ENCODE measurements around the gene OGG1.
A peak's percentile ranks its signal among the peaks of the same experiment; 100 is the strongest.

Gene OGG1

GRCh38 chr3:9749645-9750555 lies at the start of gene OGG1:
Gene OGG1, plus strand, starts transcription at chr3:9749952. Its CDS starts 335 bp downstream, at chr3:9750287.
- peak; percentile 97 for DNase-seq

GRCh38 chr3:9700536-9700935 lies 49.2 kb upstream of the OGG1 start:
- no peak for DNase-seq

DNA sequence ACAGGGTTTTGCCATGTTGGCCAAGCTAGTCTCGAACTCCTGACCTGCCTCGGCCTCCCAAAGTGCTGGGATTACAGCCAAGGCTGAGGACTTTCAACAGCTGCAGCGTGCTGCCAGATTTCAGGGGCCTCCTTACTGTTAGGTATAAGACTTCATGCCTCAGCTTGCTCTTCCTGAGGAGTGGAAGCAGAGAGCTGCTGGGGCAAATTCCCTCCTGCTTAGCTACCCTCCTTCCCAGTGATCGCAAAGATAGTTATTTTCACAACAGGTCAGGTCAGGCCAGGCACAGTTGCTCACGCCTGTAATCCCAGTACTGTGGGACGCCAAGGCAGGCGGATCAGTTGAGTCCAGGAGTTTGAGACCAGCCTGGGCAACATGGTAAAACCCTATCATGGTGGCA lies 48.7 kb upstream of the OGG1 start:
- DNase-seq, result no peak

GRCh38 chr3:9701711-9702110 lies 48.0 kb upstream of the OGG1 start:
- DNase-seq, result no peak

GRCh38 chr3:9703240-9703639 lies 46.5 kb upstream of the OGG1 start:
- no peak for DNase-seq

- DNase-seq, result no peak
Measured at GRCh38 chr3:9703736-9704346, 45.9 kb upstream of the OGG1 start, which contains the start of gene CPNE9. Gene CPNE9, plus strand, starts transcription at chr3:9703833. Its CDS starts 164 bp downstream, at chr3:9703997.

DNA sequence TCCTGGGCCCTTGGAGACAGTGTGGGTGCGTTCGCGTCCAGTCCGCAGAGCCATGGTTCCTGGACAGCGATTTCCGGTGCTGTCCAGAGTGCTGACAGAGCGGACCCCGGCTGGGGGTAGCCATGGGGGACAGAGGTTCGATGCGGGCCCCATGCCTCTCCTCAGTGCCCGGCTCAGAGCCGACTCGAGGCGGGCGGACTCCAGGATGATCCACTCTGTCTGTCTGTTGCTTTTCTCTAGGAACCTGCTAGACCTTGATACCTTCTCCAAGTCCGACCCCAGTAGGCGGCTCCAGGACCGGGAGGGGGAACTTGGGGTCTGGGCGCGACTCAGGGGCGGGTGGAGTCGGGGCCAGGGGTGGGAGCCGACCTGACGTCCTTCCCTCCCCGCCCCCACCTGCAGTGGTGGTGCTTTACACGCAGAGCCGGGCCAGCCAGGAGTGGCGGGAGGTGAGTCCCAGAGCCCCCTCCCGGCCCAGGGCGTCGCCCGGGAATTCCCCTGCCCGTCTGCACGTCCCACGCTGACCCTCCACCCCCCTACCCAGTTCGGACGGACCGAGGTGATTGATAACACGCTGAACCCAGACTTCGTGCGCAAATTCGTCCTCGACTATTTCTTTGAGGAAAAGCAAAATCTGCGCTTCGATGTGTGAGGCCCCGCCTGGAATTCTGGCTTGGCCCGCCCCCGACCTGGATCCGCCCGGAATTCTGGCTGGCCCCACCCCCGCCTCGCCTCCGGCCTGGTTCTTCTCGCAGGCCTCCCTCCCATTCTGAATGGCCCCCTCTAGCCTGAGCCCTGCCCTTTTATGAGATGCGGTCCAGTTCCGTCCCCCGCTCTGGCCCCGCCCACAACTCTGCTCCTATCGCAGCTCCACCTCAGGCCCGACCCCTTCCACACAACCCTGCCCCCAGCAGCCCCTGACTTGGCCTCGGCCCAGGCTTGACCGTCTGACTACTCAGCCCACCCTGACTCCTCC lies 45.1 kb upstream of the OGG1 start:
- no peak for DNase-seq

GRCh38 chr3:9710174-9710739 lies 39.5 kb upstream of the OGG1 start:
- DNase-seq, result no peak

GRCh38 chr3:9712415-9712814 lies 37.3 kb upstream of the OGG1 start:
- no peak for DNase-seq

- no peak for DNase-seq
Measured at GRCh38 chr3:9713142-9713541, 36.6 kb upstream of the OGG1 start.

- DNase-seq, result no peak
Measured at GRCh38 chr3:9715136-9715535, 34.6 kb upstream of the OGG1 start.

DNA sequence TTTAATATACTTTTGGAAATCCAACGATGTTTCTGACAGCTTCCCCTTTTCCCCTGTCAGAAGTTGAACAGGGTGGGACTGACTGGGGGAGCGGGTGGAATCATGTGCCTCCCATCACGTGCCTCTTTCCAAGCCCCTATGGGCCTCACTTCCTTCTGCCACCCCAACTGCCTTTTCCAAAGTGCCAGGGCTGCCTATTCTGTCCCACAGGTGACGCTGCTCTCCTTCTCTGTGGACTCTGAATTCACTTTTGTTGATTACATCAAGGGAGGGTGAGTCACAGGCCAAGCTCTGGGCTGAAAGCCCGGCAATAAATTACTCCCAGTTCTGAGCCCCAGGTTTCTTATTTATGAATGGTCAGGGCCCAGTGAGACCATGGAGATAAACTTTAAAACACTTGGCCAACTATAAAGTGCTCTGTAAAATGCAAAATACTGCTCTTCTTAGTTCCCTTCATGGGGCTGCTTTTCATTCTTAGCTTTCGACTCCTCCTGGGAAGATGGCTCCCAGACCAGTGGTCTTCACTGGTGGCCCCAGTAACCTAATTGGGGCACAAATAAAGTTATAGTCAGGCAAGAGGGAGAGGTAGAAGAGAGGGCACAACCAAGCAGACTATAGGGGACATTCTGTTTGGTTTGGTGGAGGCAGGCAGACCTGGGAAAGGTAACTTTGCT lies 33.9 kb upstream of the OGG1 start:
- DNase-seq, result peak; percentile 25

GRCh38 chr3:9716801-9717555 lies 32.8 kb upstream of the OGG1 start:
- no peak for DNase-seq

GRCh38 chr3:9717563-9717962 lies 32.2 kb upstream of the OGG1 start:
- no peak for DNase-seq

GRCh38 chr3:9718118-9718517 lies 31.6 kb upstream of the OGG1 start:
- no peak for DNase-seq

GRCh38 chr3:9721015-9721699 lies 28.6 kb upstream of the OGG1 start:
- no peak for DNase-seq

GRCh38 chr3:9721700-9722060 lies 28.1 kb upstream of the OGG1 start:
- DNase-seq, result no peak

GRCh38 chr3:9725775-9726515 lies 23.8 kb upstream of the OGG1 start:
- DNase-seq, result no peak

GRCh38 chr3:9727041-9727595 lies 22.6 kb upstream of the OGG1 start:
- DNase-seq, result peak; percentile 53

DNA sequence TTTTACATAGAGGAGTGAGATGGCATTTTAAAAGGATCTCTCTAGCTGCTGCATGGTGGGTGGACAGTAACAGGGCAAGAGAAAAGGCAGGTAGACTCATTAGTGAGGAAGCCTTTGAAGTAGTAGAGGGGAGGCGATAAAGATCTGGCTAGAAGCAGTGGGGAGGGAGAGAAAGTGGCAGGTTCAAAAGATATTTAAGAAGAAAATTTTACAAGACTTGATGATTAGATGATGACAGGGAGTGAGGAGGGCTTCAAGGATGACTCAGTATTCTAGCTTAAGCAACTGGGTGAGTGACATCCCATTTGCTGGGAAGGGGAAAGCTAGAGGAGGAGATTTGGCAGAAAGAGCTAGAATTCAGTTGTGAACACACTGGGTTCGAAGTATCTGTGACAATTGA lies 22.0 kb upstream of the OGG1 start:
- no peak for DNase-seq
